HG02852 (cell line): ENCODE data around the gene NMNAT2.
"Not testable (repeated sequence)": the region's sequence is repeated elsewhere in the genome, so short reads cannot be mapped to it uniquely, and the experiment has no call there.

ENCODE experiments used
- ATAC-seq: cut with Tn5 transposase; IDR thresholded peaks from one replicate; pipeline ENCODE4 v1.9.1; 2021; ENCODE audit warnings: mild to moderate bottlenecking, moderate library complexity; ENCODE audit not compliant: unreplicated experiment

Gene NMNAT2

DNA sequence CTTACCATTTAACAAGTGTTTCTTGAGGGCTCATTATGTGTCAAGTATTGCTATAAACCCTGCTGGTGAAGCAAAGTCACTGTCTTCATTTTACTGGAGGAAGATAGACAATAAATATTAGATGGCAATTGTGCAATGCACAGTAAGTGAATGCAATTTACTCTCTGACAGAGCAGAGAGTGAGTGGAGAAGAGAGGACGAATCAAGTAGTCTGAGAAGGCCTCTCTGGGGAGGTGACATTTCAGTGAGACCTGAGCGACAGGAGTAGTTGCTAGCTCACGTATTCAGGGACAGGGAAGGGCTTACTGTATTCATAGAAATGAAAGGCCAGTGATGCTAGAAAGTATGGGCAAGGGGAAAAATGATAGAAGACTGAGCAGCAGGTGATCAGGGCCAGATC is 1.2 kb upstream of the NMNAT2 start:
- no peak for ATAC-seq

- ATAC-seq: no peak
Measured at GRCh38 chr1:183418696-183419095, 516 bp upstream of the NMNAT2 start.

DNA sequence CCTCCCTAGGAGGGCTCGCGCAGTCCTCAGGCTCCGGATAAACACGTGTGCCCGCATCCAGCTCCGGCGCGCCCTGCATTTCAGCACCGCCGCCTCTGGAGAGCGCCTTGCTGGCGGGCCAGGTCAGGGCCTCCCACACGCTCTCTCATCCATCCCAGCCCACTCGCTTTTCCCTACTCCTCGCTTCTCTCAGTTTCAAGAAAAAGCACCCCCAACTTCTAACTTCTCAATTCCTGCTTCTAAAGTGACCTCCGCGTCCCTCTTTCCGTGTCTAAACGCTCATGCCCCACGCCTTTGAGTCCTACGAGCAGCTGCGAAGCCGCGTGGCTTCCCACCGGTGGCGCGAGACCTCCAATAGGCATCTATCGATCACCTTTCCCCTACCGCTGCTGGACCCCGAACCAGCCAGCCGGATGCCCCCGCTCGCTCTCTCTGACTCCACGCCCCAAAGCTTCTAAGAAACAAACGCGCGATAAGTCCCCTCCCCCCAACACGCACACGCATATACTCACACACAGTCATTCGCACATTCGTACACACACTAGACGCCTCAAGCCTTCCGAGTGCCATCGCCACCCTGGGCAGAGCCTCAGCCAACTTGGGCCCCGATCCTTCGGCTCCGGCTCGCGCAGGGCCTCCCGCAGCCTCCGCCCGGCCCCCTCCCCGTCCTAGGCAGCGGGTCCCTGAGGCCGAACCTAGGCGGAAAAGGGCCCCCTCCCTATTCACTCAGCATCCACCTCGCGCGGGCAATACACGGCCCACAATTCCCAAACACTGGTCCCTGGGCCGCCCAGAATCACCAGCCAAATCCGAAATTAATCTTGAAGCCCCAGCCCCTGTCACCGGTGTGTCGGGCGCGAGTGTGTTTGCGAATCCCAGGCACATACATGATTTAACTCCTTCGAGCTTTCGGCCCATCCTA is 1.1 kb downstream of the NMNAT2 start:
- ATAC-seq: no peak

- ATAC-seq: no peak
Measured at GRCh38 chr1:183414365-183414764, 3.8 kb downstream of the NMNAT2 start.

DNA sequence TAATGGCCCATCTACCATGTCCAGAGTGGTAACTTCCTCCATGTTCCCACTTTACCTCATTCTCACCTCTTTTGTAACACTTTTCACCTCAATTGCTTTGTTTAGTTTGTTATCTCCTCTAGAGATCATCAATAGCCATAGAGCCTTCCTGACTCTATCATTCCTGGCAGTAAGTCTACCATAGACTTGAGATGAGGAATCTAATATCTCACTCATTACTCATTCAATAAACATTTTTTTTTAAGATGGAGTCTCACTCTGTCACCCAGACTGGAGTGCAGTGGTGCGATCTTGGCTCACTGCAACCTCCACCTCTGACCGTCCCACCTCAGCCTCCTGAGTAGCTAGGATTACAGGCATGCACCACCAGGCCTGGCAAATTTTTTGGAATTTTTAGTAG is 7.1 kb downstream of the NMNAT2 start:
- no peak for ATAC-seq

DNA sequence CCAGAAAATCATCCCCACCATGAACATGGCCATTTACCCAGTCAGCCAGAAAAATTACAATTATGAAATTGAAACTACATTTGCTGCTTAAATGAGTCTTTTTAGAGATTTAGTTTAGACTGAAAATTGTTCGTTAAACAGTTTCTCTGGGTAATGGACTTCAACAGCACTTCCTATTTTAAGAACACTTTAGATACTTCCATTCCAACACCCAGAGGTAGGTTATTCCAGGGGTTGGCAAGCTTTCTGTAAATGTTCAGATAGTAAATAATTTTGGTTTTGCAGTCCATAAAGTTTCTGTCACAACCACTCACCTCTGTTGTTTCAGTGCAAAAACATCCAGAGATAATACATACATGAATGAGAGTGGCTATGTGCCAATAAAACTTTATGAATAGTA is 10.2 kb downstream of the NMNAT2 start:
- ATAC-seq: no peak

DNA sequence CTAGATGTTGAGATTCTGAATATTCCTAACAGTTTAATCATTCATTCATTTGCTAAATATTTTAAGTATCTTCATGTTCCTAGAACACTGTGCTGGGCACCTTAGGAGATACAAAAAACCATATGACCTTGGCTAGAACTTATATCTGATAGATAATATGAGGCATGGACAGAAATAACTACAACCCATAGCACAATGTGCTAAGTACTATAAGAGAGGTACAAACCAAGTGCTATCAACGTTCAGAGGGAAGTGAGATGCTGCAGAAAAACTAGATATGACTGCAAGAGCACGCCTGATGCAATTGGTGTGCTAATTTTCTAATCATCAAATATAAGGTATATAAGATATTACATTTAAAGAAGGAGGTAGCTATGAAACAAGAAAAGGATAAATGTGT is 10.7 kb downstream of the NMNAT2 start:
- ATAC-seq: no peak

GRCh38 chr1:183404476-183404875 is 13.7 kb downstream of the NMNAT2 start:
- ATAC-seq: no peak

GRCh38 chr1:183403498-183403897 is 14.7 kb downstream of the NMNAT2 start:
- no peak for ATAC-seq

DNA sequence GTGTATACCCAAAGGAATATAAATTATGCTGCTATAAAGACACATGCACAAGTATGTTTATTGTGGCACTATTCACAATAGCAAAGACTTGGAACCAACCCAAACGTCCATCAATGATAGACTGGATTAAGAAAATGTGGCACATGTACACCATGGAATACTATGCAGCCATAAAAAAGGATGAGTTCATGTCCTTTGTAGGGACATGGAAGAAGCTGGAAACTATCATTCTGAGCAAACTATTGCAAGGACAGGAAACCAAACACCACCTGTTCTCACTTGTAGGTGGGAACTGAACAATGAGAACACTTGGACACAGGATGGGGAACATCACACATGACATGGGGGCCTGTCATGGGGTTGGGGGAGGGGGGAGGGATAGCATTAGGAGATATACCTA is 16.6 kb downstream of the NMNAT2 start:
- not testable (repeated sequence) for ATAC-seq

DNA sequence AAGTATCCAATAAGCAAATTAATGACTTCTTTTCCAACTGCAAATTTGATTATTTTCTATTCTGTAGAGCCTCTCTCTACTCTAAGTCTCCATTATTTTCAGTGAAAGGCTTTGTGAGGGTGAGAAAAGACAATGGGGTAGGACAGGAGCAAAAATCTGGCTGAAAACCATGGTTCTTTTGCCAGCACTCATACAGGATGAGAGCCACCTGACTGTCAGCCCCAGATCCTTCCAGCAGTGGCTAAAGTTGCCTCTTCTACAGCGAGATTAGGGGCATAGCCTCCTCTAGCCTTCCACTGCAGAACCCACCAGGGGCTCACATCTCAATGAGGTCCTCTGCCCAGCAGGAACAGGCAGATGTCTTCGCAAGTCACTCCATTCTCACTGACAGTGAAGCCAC is 23.7 kb downstream of the NMNAT2 start:
- no peak for ATAC-seq

- ATAC-seq: no peak
Measured at GRCh38 chr1:183391863-183392262, 26.3 kb downstream of the NMNAT2 start.

DNA sequence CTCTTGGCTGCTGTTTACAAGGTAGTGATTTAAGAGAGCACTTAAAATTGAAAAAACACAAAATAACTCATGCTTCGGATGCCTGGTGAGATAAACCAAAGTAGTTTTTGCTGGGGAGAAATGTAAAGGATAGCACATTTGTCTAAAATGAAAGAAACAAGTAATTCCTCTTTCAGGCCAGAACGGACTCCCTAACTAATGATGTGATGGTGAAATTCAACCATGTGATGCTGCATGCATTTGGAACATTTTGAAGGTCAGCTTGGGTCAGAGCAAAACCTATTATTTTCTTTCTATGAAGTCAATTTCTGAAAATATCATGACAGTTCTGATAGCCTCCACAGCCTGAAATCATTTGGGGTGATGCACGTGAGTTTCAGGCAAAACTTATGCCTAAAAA is 27.6 kb downstream of the NMNAT2 start:
- no peak for ATAC-seq

- ATAC-seq: no peak
Measured at GRCh38 chr1:183388735-183389134, 29.4 kb downstream of the NMNAT2 start.

DNA sequence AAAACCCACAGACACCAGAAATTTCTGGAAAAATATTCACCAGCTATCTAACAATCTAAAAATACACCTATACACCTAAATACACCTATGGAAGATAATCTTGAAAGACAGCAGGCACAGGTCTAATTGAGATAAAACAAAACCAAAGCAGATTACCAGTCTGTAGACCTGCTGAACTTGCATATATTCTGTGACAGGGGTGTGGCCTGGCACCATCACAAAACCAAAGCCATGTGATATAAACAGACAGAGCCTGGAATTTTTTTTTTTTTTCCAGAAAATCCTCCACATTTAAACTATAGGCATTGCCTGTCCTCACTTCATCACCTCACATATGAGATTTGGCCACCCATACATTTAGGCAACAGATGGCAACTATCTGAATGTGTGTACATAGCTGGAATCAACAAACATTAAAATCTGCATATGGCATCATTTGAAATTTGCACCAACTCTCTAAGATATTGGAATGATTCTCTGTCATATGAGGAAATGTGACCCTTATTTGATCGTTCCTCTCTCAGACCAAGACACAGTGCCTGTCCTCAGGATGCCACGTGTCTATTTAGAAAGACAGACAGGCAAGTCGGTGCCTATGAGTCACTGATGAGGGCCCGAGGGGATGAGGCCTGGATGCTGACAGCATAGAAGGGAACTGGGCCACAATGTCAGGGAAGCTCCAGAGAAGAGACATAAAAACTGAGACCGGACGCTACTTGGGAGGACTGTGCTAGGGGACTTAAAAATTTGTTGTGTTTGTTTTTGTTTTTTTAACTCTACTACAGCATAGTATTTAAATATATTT is 32.6 kb downstream of the NMNAT2 start:
- no peak for ATAC-seq

DNA sequence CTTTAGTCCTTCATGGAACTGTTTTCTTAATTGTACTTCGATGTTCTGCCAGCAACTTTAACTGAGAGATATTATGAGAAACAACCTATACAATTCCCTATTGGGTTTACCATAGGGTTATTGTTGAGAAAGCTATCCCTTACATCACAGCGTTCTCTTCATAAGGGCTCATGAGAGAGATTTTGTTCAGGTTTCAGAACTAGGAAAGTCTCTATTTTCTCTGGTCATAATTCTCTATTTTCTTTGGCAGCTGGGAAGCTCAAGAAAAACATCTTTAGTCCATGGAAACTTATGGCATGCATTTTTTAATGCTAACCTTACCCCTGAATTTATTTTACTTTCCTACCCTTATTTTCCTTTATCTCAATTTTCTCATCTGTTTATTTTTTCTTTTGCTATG is 38.2 kb downstream of the NMNAT2 start:
- no peak for ATAC-seq

DNA sequence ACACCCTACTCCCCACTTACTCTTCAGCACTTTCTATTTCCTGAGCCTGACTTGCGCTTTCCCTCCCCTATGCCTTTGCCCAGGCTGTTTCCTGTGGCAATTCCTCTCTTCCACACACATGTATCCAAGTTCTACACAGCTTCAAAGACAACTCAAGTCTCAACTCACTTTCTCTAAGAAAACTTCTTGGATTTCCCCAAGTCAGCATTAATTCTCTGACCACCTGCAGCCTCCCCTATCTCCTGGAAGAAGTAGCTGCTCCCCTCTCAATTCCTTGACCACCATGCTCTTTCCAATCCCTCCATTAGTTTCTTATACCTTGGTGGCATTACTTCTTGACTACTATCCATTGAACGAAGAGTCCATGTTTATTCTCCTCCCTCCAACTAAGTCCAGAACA is 42.8 kb downstream of the NMNAT2 start:
- ATAC-seq: no peak

DNA sequence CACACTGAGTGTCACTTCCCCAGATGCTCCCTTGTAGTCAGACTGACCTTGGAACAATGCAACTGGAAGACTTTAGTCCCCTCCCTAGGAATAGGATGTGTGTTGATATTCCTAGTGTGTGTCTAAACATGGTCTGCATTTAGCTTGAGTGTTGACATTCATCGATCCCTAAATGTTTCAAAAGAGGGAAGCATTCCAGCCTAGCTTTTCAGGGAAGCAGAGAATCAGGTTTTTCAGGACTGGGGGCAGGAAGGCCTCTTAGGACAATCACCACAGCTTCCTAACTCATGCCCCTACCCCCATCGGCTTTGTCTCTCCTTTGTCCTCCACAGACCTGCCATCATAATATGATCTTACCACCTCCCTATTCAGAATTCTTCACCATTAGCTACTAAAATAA is 43.4 kb downstream of the NMNAT2 start:
- ATAC-seq: no peak

DNA sequence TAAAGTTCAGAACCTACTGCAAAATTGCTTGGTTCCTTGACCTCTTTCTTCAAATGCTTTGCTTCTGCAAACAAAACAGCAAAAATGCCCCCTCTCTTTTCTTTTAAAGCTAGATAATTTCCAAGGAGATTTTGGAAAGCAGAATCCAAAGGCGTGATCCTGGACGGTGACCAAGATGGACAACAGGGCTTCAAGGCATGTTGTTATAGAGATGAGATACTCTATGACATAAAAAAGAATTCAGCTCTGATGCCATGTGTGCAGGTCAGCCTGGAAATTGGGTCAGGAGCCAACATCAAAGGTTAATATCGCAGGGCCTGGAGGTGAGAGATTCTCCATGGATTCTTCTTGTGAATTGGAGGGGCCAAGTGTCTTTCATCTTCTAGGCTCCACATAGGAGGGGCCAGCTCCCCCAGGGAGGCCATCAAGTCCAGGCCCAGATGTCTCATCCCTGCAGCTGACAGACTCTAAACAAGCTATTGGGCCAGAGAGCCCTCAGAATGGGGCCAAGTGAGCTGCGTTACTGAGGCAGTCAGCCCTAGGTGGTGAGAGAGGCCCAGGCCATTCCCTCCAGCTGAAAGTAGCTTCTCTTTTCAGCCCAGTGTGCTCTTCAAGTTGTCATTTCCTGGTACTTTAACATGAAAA is 45.5 kb downstream of the NMNAT2 start:
- no peak for ATAC-seq

GRCh38 chr1:183370399-183371058 is 47.7 kb downstream of the NMNAT2 start:
- no peak for ATAC-seq
